ENCODE measurements around the gene FGF10.

Gene FGF10

GRCh38 chr5:44365345-44365744 lies 23.9 kb downstream of the FGF10 start:
- TF ChIP-seq SIN3A (IDR thresholded peaks at IDR 0.05; ENCODE audit: borderline replicate concordance, insufficient read depth, low read length) (no peak), TAF1 (IDR thresholded peaks at IDR 0.05; ENCODE audit: borderline replicate concordance, insufficient read depth, low read length) (no peak), POLR2AphosphoS5 (IDR thresholded peaks at IDR 0.05; ENCODE audit: low read depth, low read length) (no peak)
- TF ChIP-seq, protein P1, sequence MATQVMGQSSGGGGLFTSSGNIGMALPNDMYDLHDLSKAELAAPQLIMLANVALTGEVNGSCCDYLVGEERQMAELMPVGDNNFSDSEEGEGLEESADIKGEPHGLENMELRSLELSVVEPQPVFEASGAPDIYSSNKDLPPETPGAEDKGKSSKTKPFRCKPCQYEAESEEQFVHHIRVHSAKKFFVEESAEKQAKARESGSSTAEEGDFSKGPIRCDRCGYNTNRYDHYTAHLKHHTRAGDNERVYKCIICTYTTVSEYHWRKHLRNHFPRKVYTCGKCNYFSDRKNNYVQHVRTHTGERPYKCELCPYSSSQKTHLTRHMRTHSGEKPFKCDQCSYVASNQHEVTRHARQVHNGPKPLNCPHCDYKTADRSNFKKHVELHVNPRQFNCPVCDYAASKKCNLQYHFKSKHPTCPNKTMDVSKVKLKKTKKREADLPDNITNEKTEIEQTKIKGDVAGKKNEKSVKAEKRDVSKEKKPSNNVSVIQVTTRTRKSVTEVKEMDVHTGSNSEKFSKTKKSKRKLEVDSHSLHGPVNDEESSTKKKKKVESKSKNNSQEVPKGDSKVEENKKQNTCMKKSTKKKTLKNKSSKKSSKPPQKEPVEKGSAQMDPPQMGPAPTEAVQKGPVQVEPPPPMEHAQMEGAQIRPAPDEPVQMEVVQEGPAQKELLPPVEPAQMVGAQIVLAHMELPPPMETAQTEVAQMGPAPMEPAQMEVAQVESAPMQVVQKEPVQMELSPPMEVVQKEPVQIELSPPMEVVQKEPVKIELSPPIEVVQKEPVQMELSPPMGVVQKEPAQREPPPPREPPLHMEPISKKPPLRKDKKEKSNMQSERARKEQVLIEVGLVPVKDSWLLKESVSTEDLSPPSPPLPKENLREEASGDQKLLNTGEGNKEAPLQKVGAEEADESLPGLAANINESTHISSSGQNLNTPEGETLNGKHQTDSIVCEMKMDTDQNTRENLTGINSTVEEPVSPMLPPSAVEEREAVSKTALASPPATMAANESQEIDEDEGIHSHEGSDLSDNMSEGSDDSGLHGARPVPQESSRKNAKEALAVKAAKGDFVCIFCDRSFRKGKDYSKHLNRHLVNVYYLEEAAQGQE (IDR thresholded peaks at IDR 0.05; ENCODE audit: insufficient read depth in 1 of 2, low read depth in 2 of 2, low read length in 2 of 2) = no peak

GRCh38 chr5:44364097-44364496 lies 25.1 kb downstream of the FGF10 start:
- TF ChIP-seq TAF1 (IDR thresholded peaks at IDR 0.05; ENCODE audit: borderline replicate concordance, insufficient read depth, low read length) (no peak), FOXP2 (optimal IDR thresholded peaks at IDR 0.05; ENCODE audit: borderline replicate concordance, extremely low read depth, extremely low read length, insufficient read depth) (no peak), POLR2AphosphoS5 (IDR thresholded peaks at IDR 0.05; ENCODE audit: low read depth, low read length) (no peak), SIN3A (IDR thresholded peaks at IDR 0.05; ENCODE audit: borderline replicate concordance, insufficient read depth, low read length) (no peak)
- TF ChIP-seq, protein P1 (IDR thresholded peaks at IDR 0.05; ENCODE audit: insufficient read depth in 1 of 2, low read depth in 2 of 2, low read length in 2 of 2) = no peak

DNA sequence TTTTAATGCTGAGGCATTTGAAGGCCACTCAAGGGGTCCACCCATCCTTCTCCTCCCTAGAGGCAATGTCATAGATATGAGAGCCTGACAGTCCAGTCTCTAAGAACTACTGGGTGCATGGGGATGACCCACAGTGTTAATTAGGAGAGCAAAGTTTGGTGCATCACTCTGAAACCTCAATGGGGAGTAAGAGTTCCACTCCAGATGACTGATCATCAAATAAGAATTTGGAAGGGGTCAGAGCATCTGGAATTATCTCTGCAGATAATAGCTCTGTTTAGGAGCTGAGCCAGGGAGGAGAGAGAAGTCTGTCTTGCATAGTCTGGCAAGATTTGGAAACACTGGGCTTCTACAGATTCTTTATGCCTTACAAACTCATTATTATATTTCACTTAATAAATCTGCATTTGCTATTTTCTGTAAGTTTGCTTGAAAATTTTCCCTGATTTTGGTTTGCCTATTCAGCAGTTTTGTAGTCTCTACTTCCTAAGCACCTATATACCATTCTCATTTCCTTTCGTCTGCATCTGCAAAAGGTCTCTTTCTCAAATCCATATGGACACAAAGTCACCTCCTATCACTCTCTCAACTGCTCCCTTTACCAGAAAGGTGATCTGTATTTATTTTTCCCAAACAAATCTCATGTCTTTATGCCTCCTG lies 27.7 kb downstream of the FGF10 start:
- TF ChIP-seq, protein P1 (IDR thresholded peaks at IDR 0.05; ENCODE audit: insufficient read depth in 1 of 2, low read depth in 2 of 2, low read length in 2 of 2) = no peak
- TF ChIP-seq POLR2AphosphoS5 (IDR thresholded peaks at IDR 0.05; ENCODE audit: low read depth, low read length) (no peak), SIN3A (IDR thresholded peaks at IDR 0.05; ENCODE audit: borderline replicate concordance, insufficient read depth, low read length) (no peak), TAF1 (IDR thresholded peaks at IDR 0.05; ENCODE audit: borderline replicate concordance, insufficient read depth, low read length) (no peak), FOXP2 (optimal IDR thresholded peaks at IDR 0.05; ENCODE audit: borderline replicate concordance, extremely low read depth, extremely low read length, insufficient read depth) (no peak)

GRCh38 chr5:44360919-44361318 lies 28.3 kb downstream of the FGF10 start:
- TF ChIP-seq FOXP2 (optimal IDR thresholded peaks at IDR 0.05; ENCODE audit: borderline replicate concordance, extremely low read depth, extremely low read length, insufficient read depth) (no peak), TAF1 (IDR thresholded peaks at IDR 0.05; ENCODE audit: borderline replicate concordance, insufficient read depth, low read length) (no peak), SIN3A (IDR thresholded peaks at IDR 0.05; ENCODE audit: borderline replicate concordance, insufficient read depth, low read length) (no peak), POLR2AphosphoS5 (IDR thresholded peaks at IDR 0.05; ENCODE audit: low read depth, low read length) (no peak)
- TF ChIP-seq, protein P1 (IDR thresholded peaks at IDR 0.05; ENCODE audit: insufficient read depth in 1 of 2, low read depth in 2 of 2, low read length in 2 of 2) = no peak
